Stimulated activated CD4-positive, alpha-beta T cell treated with anti-CD3 and anti-CD28 coated beads, TNF-alpha, amount 100 ng/mL, for 48 hours (primary cell): ENCODE data around the gene YLPM1.

Experiments used
- DNase-seq, 3 donors: peaks; one replicate each; pipeline ENCODE4 v3.0.0-alpha.2; 2020; ENCODE audit warnings: low read depth in 3 of 3

The YLPM1 gene

DNA sequence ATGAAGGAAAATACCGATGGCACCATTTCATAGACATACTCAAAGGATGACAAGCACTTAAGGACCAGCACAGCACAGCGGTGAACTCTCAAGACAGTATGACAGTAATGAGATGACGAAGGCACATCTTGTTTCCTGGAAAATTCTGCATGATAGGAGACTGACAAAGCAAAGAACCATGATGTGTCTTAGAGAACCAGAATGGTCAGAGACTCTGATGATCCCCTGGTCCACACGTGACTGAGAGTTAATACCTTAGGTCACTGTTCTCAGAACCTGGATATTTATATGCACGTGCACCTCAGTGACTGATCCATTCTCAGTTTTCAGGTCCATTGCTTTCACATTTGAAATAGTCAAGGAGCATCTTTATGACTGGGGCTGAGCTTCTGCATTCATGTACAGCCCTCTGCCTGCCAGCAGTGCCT is 77.5 kb downstream of the YLPM1 start:
- no peak for DNase-seq

DNA sequence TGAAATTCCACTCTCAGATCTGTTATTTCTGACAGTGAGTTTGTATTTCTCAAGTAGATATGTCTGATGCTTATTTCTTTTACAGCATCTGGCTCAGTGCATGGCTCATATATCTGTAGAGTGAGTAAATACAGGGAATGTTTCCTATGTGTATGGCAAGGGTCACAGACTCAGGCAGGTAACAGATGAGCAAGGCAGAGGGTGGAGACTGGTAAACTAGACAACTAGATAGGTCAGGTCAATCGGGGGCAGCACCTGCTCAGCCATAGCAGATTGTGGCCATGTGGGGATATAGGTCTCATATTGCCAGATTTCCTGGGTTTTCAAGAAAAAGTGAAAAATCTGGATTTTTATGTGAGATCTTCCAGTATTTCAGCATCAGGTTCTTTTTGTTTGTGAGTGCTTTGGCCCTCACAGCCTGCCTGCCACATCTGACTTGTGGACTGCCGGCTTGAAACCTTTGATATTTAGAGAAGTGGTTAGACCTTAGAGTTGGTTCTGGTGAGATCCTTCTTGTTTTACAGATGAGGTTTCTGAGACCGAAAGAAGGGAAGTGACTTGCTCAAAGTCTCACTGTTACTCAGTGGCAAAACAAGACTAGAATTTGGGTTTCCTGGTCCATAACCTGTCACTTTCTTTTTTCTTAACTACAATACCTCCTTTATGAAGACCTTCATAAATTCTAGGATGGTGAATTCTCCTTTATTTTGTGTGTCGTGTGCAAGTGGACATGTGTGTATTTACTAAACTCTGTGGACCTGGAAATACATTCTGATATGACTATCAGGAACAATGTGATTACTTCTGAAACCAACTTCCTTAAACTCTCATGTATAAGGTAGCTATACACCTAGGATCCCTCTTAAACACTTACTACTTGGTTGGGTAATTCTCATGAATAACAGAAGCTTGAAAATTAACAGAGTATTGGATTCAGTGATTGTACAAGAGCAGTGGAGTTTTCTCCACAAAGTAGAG is 78.4 kb downstream of the YLPM1 start:
- DNase-seq: no peak

DNA sequence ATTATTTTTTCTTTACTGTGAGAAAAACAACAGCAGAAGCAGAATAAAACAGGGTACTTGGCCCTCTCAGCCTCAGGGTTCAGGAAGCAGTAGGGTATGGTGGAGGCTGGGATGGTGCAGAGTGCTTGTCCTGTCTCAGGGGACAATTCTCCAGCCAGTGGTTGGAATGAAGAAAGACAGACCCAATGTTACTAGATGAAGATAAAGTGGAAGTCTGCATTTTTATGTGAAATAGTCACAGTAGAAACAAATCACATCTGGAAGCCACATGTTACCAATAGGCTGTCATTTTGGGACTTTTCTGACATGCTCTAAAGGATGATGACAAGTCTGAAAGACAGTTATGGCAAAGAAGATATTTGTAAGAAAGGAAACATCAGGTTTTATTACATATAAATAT is 80.5 kb downstream of the YLPM1 start:
- DNase-seq: no peak

DNA sequence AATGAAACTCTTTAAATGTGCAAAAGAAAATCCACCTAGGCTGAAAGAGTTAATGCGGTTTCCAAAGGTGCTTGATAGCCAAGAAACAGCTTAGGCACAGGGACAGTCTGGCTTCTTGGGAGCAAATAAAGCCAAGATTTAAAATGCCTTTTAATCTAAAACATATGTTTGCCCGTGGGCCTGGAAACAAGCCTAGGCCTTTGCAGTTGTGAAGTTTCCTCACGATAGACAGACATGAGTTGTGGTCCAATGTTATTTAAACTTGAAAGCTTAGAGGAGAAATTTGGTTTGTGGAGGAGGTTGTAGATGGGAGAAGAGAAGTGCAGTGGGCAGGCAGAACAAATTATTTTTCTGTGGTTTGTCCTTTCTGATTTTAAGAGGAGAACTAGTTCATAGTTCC is 83.1 kb downstream of the YLPM1 start:
- no peak for DNase-seq

GRCh38 chr14:74846968-74847665 is 84.0 kb downstream of the YLPM1 start:
- no peak for DNase-seq

- DNase-seq: no peak
Measured at GRCh38 chr14:74848768-74849167, 85.7 kb downstream of the YLPM1 start.

DNA sequence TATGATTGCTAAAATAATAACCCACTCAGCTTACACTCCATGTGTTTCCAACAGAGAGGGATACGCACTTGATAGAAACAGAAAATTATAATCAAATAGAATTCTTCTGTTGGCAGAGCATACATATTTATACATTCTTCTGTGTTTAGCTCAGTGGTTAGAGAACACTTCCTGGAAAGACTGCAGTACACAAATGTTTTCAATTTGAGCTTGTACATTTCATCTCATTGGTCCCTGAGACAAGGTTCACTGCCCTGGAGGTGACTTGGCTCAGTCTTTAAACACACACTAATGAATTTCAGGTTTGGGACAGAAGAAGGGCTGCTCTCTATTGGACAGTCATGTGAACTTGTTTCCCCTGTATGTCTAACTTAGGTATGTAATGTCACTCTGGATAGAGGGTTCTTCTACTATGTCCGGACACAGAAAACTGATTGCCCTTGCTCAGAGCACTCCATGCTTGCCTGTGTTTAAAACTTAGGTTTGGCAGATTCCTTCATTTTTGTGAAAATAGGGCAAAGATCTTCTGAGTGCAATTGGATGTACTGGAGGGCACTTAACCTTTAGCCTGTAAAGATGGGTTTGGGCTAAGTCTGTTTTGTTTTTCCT is 89.9 kb downstream of the YLPM1 start:
- DNase-seq: no peak

- no peak for DNase-seq
Measured at GRCh38 chr14:74853581-74853980, 90.5 kb downstream of the YLPM1 start.

DNA sequence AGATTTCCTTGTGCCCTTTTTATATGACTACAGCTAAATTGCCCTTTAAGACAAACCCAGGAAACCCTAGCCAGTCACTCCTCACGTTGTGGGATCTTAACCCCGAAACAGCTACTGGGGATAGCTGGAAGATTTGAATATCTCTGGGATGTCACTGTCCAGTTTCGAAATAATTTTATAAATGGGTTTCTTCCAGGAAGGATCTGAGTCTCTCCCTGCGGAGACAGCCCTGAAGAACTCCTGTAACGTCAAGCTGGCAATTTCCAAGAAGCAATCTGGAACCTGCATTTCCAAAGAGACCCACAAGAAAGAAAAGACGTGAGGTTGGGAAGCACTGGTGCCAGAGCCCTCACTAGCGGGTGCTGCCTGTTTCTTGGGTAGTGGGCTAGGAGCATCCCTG is 91.9 kb downstream of the YLPM1 start:
- DNase-seq: no peak

GRCh38 chr14:74855945-74856344 is 92.8 kb downstream of the YLPM1 start:
- no peak for DNase-seq

DNA sequence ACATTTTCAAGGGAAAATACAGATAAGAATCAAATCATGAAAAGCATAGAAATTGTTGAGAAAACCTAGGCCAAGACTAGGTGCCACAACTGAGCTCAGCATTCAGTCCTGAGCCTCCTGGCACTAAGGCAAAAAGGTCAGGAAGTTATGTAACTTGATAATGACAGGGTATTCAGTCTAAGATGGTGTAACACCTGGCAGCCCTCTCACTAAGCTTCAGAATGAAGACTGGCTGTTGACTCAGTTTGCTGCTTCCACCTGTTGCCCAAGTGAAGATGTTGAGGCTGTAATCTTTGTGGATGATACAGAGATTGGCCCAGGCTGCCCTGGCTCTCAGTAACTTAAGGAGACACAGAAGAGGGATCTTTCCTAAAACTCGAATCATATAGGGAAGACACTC is 93.2 kb downstream of the YLPM1 start:
- no peak for DNase-seq

- no peak for DNase-seq
Measured at GRCh38 chr14:74858022-74858421, 94.9 kb downstream of the YLPM1 start.

DNA sequence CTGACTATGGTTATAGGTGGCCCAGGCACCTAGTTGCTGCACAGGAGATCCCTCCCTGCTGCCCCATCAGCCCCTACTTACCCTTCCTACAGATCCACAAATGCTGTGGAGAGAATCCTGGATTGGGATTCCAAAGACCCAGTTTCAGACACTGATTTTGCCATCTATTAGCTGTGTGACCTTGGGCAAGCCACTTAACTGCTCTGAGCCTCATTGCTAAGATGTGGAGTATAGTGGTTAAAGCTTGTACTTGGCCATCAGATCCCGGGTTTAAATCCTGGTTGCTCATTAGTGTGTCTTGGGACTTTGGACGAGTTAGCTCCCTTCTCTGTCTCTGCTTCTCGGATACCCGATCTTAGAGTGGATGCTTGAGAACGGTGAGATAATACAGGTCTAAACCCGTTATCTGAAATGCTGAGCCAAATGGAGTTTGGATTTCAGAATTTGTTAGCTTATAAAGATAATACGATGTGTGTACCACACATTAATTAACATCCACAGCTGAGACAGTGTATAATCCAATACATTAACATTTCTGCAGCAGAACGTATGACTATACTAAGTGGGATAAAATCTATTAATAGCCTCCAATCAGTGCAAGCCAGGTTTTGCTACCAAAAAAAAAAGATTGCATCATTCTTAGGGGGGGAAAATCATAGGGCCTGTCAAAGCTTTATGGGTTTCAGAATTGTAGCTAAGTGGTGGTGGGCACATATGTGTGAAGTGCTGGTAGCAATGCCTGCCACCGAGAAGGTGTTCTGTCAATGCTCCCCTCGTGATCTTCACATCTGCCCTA is 96.8 kb downstream of the YLPM1 start:
- DNase-seq: no peak

DNA sequence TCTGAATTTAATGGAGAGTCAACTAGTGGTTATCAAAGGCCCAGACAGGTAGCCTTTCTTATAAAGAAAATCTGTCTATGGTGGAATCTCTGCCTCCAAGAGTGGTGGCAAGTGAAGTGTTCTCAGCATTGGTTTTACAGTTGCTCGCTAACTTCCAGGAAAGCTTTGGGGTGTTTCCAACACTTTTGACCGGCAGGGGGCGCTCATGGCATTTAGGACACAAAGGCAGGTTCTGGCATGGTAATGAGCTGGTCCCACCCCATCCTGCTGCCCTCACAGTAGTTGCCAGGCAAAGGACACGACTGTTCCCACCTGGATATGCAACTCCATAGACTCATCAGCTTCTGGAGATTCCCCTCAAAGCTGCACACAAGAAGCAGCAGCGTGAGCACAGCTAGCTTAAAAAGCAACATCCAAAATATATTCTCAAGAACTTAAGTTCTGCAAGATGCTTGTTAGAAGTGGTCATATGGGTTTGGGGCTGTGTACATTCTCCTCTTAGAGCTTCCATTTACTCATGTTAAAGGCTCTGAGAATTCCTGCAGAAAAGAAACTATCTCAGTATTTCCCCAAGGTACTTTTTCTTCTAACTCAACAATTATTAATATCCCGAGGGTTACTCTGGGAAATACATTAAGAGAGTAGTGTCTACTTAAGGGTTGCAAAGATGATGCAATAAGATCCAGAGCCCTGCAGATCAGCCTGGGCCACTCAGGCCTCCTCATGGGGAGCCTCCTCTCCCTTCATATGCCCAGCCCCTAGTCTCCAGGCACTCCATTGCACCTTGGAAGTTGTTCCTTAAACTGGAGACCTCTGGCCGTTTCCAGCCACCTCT is 98.0 kb downstream of the YLPM1 start:
- peak; percentile 77 to 91 (median 89) for DNase-seq

GRCh38 chr14:74861734-74862090 is 98.6 kb downstream of the YLPM1 start:
- no peak for DNase-seq

GRCh38 chr14:74863274-74863673 is 100.2 kb downstream of the YLPM1 start:
- no peak for DNase-seq

GRCh38 chr14:74864198-74864597 is 101.1 kb downstream of the YLPM1 start:
- no peak for DNase-seq

- DNase-seq: no peak
Measured at GRCh38 chr14:74865156-74865555, 102.0 kb downstream of the YLPM1 start.

DNA sequence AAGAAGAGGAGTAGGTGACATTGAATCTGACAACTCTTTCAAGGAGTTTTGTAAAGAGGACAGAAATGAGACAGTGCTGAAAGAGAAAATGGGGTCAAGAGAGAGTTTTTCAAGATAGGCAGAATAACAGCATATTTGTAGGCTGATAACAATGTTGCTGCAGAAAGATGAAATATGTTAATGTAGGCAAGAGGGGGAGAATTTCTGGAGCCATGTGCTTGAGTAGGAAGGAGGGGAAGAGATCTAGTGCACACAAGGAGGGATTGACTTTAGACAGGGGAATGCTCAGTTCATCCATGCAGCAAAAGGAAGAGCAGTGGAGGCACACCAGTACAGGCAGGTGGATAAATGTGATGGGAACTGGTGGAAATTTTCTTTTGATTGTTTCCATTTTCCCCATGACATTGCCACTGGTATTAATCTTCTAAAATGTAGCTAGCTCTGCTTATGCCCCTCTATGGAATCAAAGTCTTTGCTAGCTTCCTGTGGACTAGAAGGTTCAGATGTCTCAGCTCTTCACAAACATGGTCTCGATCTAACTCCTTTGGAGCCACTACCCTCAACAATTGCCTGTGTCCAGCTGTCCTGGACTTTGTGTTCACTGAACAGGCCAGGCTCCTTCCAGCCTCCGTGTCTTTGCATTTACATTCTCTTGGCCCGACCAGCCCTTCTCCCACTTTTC is 103.7 kb downstream of the YLPM1 start:
- DNase-seq: no peak

- peak; percentile 13 to 38 (median 32) for DNase-seq
Measured at GRCh38 chr14:74867673-74868072, 104.6 kb downstream of the YLPM1 start.
